HAP-1 (cell line): ENCODE data around the gene TAX1BP3.

Source experiments
- DNase-seq, 2 experiments: peaks; one replicate each; pipeline ENCODE4 v3.0.0-alpha.2; 2016 to 2020; ENCODE audit warnings: low spot score in 2 of 2
- H3K27me3 ChIP-seq: fragments of 250-450 bp; sonication (Bioruptor Pico); 2 replicates; pipeline ENCODE4 v1.5.1; 2020; ENCODE audit warnings: low read depth, mild to moderate bottlenecking, moderate library complexity
- H3K36me3 ChIP-seq: fragments of 250-450 bp; sonication (Bioruptor Pico); replicated peaks from 2 replicates; pipeline ENCODE4 v1.5.1; 2020; ENCODE audit warnings: mild to moderate bottlenecking
- H3K4me1 ChIP-seq: fragments of 250-450 bp; sonication (Bioruptor Pico); 2 replicates; pipeline ENCODE4 v1.5.1; 2020; ENCODE audit warnings: mild to moderate bottlenecking
- H3K4me3 ChIP-seq: fragments of 250-450 bp; sonication (Bioruptor Pico); 2 replicates; pipeline ENCODE4 v1.5.1; 2020; ENCODE audit warnings: mild to moderate bottlenecking, moderate library complexity
- H3K9me3 ChIP-seq: fragments of 250-450 bp; sonication (Bioruptor Pico); 2 replicates; pipeline ENCODE4 v1.5.1; 2020; ENCODE audit warnings: mild to moderate bottlenecking, moderate library complexity
- in situ Hi-C: fragments of 300-500 bp; cut with MboI; formaldehyde crosslinking; loops from 3 replicates; pipeline ENCODE4 v1.14.3; 2020; ENCODE audit warnings: low sequenced_read_pairs, inconsistent platforms, mixed read lengths

Gene TAX1BP3

GRCh38 chr17:3658784-3659449 is 9.5 kb downstream of the TAX1BP3 start:
- in situ Hi-C loops, result no loop called here
- Histone ChIP-seq H3K27me3 (no peaks in the 10 kb centered on the region), H3K9me3 (no peaks in the 10 kb centered on the region), H3K36me3 (no peaks in the 10 kb centered on the region; the same call in none of the 2 replicates), H3K4me1 (no peaks in the 10 kb centered on the region), H3K4me3 (no peak overlapping the region)
- DNase-seq, result no peak

- H3K9me3 ChIP-seq, result no peaks in the 10 kb centered on the region
- no peaks in the 10 kb centered on the region for H3K27me3 ChIP-seq
- H3K4me1 ChIP-seq, result no peaks in the 10 kb centered on the region
- DNase-seq, result no peak
- no peak overlapping the region for H3K4me3 ChIP-seq
- in situ Hi-C loops, result no loop called here
- H3K36me3 ChIP-seq, result no peaks in the 10 kb centered on the region; the same call in 1 of the 2 replicates
Observed at GRCh38 chr17:3657874-3658783, 10.2 kb downstream of the TAX1BP3 start.

GRCh38 chr17:3657588-3657869 is 10.8 kb downstream of the TAX1BP3 start:
- no peaks in the 10 kb centered on the region for H3K4me1 ChIP-seq
- H3K27me3 ChIP-seq, result no peaks in the 10 kb centered on the region
- H3K36me3 ChIP-seq, result no peaks in the 10 kb centered on the region; the same call in none of the 2 replicates
- in situ Hi-C loops, result no loop called here
- DNase-seq, result no peak
- H3K9me3 ChIP-seq, result no peaks in the 10 kb centered on the region
- H3K4me3 ChIP-seq, result no peak overlapping the region

GRCh38 chr17:3656755-3657587 is 11.4 kb downstream of the TAX1BP3 start:
- in situ Hi-C loops, result no loop called here
- no peak for DNase-seq
- Histone ChIP-seq H3K9me3 (no peaks in the 10 kb centered on the region), H3K4me1 (no peaks in the 10 kb centered on the region), H3K27me3 (no peaks in the 10 kb centered on the region), H3K36me3 (no peaks in the 10 kb centered on the region; the same call in 1 of the 2 replicates), H3K4me3 (no peak overlapping the region)

GRCh38 chr17:3656353-3656752 is 12.0 kb downstream of the TAX1BP3 start:
- in situ Hi-C loops, result no loop called here

GRCh38 chr17:3655766-3656165 is 12.6 kb downstream of the TAX1BP3 start:
- no peak overlapping the region for H3K4me3 ChIP-seq
- no peaks in the 10 kb centered on the region for H3K9me3 ChIP-seq
- H3K27me3 ChIP-seq, result no peaks in the 10 kb centered on the region
- H3K4me1 ChIP-seq, result no peaks in the 10 kb centered on the region
- no peaks in the 10 kb centered on the region; the same call in 1 of the 2 replicates for H3K36me3 ChIP-seq
- in situ Hi-C loops, result no loop called here
- no peak for DNase-seq

More at GRCh38 chr17:3656353-3656752, 12.0 kb downstream of the TAX1BP3 start:
- no peak overlapping the region for H3K4me3 ChIP-seq
- no peak for DNase-seq
- H3K9me3 ChIP-seq, result no peaks in the 10 kb centered on the region
- no peaks in the 10 kb centered on the region for H3K27me3 ChIP-seq
- no peaks in the 10 kb centered on the region; the same call in 1 of the 2 replicates for H3K36me3 ChIP-seq
- no peaks in the 10 kb centered on the region for H3K4me1 ChIP-seq

- in situ Hi-C loops, result no loop called here
- H3K36me3 ChIP-seq, result no peaks in the 10 kb centered on the region; the same call in 1 of the 2 replicates
- no peaks in the 10 kb centered on the region for H3K4me1 ChIP-seq
- peak in 1 of 2 experiments; percentile 69 for DNase-seq
- no peaks in the 10 kb centered on the region for H3K9me3 ChIP-seq
- no peaks in the 10 kb centered on the region for H3K27me3 ChIP-seq
- H3K4me3 ChIP-seq, result no peak overlapping the region
Observed at GRCh38 chr17:3647769-3648555, 20.4 kb downstream of the TAX1BP3 start.

- Histone ChIP-seq H3K4me1 (no peaks in the 10 kb centered on the region), H3K27me3 (no peaks in the 10 kb centered on the region), H3K4me3 (no peak overlapping the region), H3K36me3 (no peaks in the 10 kb centered on the region; the same call in 1 of the 2 replicates), H3K9me3 (no peaks in the 10 kb centered on the region)
- in situ Hi-C loops, result no loop called here
- no peak for DNase-seq
Observed at GRCh38 chr17:3647251-3647650, 21.1 kb downstream of the TAX1BP3 start.

GRCh38 chr17:3645310-3645709 is 23.1 kb downstream of the TAX1BP3 start:
- H3K36me3 ChIP-seq, result peaks cover 3% of the 10 kb centered on the region; the same call in 1 of the 2 replicates
- in situ Hi-C loops, result no loop called here
- no peaks in the 10 kb centered on the region for H3K4me1 ChIP-seq
- H3K4me3 ChIP-seq, result no peak overlapping the region
- H3K9me3 ChIP-seq, result no peaks in the 10 kb centered on the region
- no peak for DNase-seq
- H3K27me3 ChIP-seq, result no peaks in the 10 kb centered on the region

GRCh38 chr17:3643889-3644349 is 24.5 kb downstream of the TAX1BP3 start:
- H3K4me3 ChIP-seq, result no peak overlapping the region
- peaks cover 3% of the 10 kb centered on the region; the same call in 1 of the 2 replicates for H3K36me3 ChIP-seq
- H3K27me3 ChIP-seq, result no peaks in the 10 kb centered on the region
- DNase-seq, result no peak
- in situ Hi-C loops, result no loop called here
- no peaks in the 10 kb centered on the region for H3K9me3 ChIP-seq
- H3K4me1 ChIP-seq, result no peaks in the 10 kb centered on the region

- in situ Hi-C loops, result no loop called here
- Histone ChIP-seq H3K4me1 (no peaks in the 10 kb centered on the region), H3K4me3 (no peak overlapping the region), H3K27me3 (no peaks in the 10 kb centered on the region), H3K36me3 (peaks cover 3% of the 10 kb centered on the region; the same call in 1 of the 2 replicates), H3K9me3 (no peaks in the 10 kb centered on the region)
- no peak for DNase-seq
Observed at GRCh38 chr17:3641717-3642486, 26.5 kb downstream of the TAX1BP3 start.

- no peaks in the 10 kb centered on the region for H3K27me3 ChIP-seq
- no peaks in the 10 kb centered on the region for H3K9me3 ChIP-seq
- H3K36me3 ChIP-seq, result peaks cover 3% of the 10 kb centered on the region; the same call in 1 of the 2 replicates
- no peak overlapping the region for H3K4me3 ChIP-seq
- no peaks in the 10 kb centered on the region for H3K4me1 ChIP-seq
- in situ Hi-C loops, result no loop called here
- DNase-seq, result no peak
Observed at GRCh38 chr17:3641014-3641413, 27.4 kb downstream of the TAX1BP3 start.
